Measurements from ENCODE around the gene PDGFC. TPM values are rescaled to one million over a fixed set of nuclear protein-coding genes. Genes with fewer than 3 reads are reported as not detected.

Gene PDGFC
- total and polyA plus RNA-seq, 2 of the 13 experiments (the other 11 are each of a cell fraction or from before 2014, with no cell fraction given): 4.6 to 9.1 TPM

- ChIA-PET POLR2A (no interaction called here), CTCF (ENCODE audit: low intra/inter-chr PET ratio, low total read pairs) (no interaction called here)
- no peak overlapping the region for H3K4me3 ChIP-seq (replicated peaks in 1 of 3; ENCODE audit: insufficient read depth in 1 of 3, low read depth in 2 of 3, low read length in 3 of 3)
- FAIRE-seq: no peak
- H3K9me3 ChIP-seq (ENCODE audit: low read length): no peaks in the 10 kb centered on the region
- intact Hi-C loops (cut with micrococcal nuclease; ENCODE audit: unreplicated experiment) (loop anchor here (2.0 kb wide), 1 partner anchor 13 kb away; no protein-coding TSS in a partner anchor), in situ Hi-C loops (cut with HindIII; ENCODE audit: extremely low pct_ligation_motif_present, low pct_unique_long_range_greater_than_20kb) (no loop called here)
- TF ChIP-seq CSRNP1 (CRISPR knock-in tag; IDR thresholded peaks at IDR 0.05) (no peak), CEBPB (IDR thresholded peaks at IDR 0.05; ENCODE audit: borderline replicate concordance, low read depth, low read length) (no peak), PITX1 (CRISPR knock-in tag; IDR thresholded peaks at IDR 0.05) (no peak), ZNF562 (CRISPR knock-in tag; IDR thresholded peaks at IDR 0.05; ENCODE audit: borderline replicate concordance) (no peak), PBX3 (CRISPR knock-in tag; IDR thresholded peaks at IDR 0.05; ENCODE audit: borderline replicate concordance) (no peak), ATF1 (CRISPR knock-in tag; IDR thresholded peaks at IDR 0.05) (no peak)
- no peak overlapping the region for H3K9ac ChIP-seq (ENCODE audit: insufficient read depth, low read depth, low read length)
- H3K27me3 ChIP-seq (ENCODE audit: control insufficient read depth in 1 of 2, insufficient read depth in 2 of 2, low read length in 2 of 2): no peaks in the 10 kb centered on the region
- no peak overlapping the region for H2AFZ ChIP-seq (ENCODE audit: low read length)
- 91% methylated on average over 1 of the region's 1 CpG for WGBS (ENCODE audit: low lambda C conversion rate)
- no peaks in the 10 kb centered on the region for H3K79me2 ChIP-seq (ENCODE audit: insufficient read depth, low read length)
- no TSS peak for BruUV-seq (replicated peaks)
- no peak for DNase-seq (ENCODE audit: low spot score)
- no peak for ATAC-seq
- H3K4me2 ChIP-seq (ENCODE audit: low read depth, low read length): no peak overlapping the region
- H4K20me1 ChIP-seq (ENCODE audit: insufficient read depth, low read length): no peaks in the 10 kb centered on the region
- H3K36me3 ChIP-seq (replicated peaks in 1 of 2; ENCODE audit: control insufficient read depth in 1 of 2, insufficient read depth in 2 of 2, low read length in 2 of 2): no peaks in the 10 kb centered on the region; a peak in 1 of 5 replicates
- H3K4me1 ChIP-seq (ENCODE audit: insufficient read depth, low read length): peaks cover 29% of the 10 kb centered on the region
- H3K27ac ChIP-seq (ENCODE audit: extremely low read length, insufficient read depth, low read length): no peak overlapping the region
Measured at GRCh38 chr4:156778093-156778492, 193.5 kb downstream of the PDGFC start.

All from HepG2 (cell line).